ENCODE results near the gene PSMA5. TPM values are rescaled to one million over a fixed set of nuclear protein-coding genes. Genes with fewer than 3 reads are reported as not detected.
A peak's percentile ranks its signal among the peaks of the same experiment; 100 is the strongest.

PSMA5 gene
- total and polyA plus RNA-seq, 2 of the 13 experiments (the other 11 are each of a cell fraction or from before 2014, with no cell fraction given), result 140 to 169 TPM

GRCh38 chr1:109392788-109393616, 33.2 kb downstream of the PSMA5 start (continued):
- TF ChIP-seq SRF (IDR thresholded peaks at IDR 0.05; ENCODE audit: low read depth, low read length) (0 out of 2 replicates have a peak, but pooled peaks have one; percentile 20), ZNF280B (CRISPR knock-in tag; IDR thresholded peaks at IDR 0.05; ENCODE audit: borderline replicate concordance) (no peak), CBX2 (IDR thresholded peaks at IDR 0.05; ENCODE audit: low read depth, low read length) (no peak), CBX2 (CRISPR knock-in tag; IDR thresholded peaks at IDR 0.05; ENCODE audit: low read depth) (no peak), HIVEP1 (CRISPR knock-in tag; IDR thresholded peaks at IDR 0.05) (no peak), ZNF883 (CRISPR knock-in tag; IDR thresholded peaks at IDR 0.05; ENCODE audit: not compliant biosample characterization) (no peak), E2F1 (CRISPR knock-in tag; IDR thresholded peaks at IDR 0.05) (no peak), SAFB2 (CRISPR knock-in tag; IDR thresholded peaks at IDR 0.05; ENCODE audit: borderline replicate concordance, low read depth) (no peak), XBP1 (CRISPR knock-in tag; IDR thresholded peaks at IDR 0.05) (no peak), KDM4B (CRISPR knock-in tag; IDR thresholded peaks at IDR 0.05) (no peak), ZNF329 (CRISPR knock-in tag; IDR thresholded peaks at IDR 0.05; ENCODE audit: low read depth) (no peak), NCOR1 (IDR thresholded peaks at IDR 0.05; ENCODE audit: borderline replicate concordance, low read length) (peak; percentile 69; the same call in 1 of the 2 replicates), ZNF878 (CRISPR knock-in tag; IDR thresholded peaks at IDR 0.05) (peak; percentile 92), ZNF850 (CRISPR knock-in tag; conservative IDR thresholded peaks at IDR 0.05) (no peak), ZNF138 (CRISPR knock-in tag; IDR thresholded peaks at IDR 0.05; ENCODE audit: low read depth) (no peak), ZMAT5 (CRISPR knock-in tag; IDR thresholded peaks at IDR 0.05; ENCODE audit: borderline replicate concordance, low read depth) (no peak), FUBP1 (CRISPR knock-in tag; IDR thresholded peaks at IDR 0.05; ENCODE audit: borderline replicate concordance) (no peak; the same call in 1 of the 2 replicates), ZNF350 (CRISPR knock-in tag; IDR thresholded peaks at IDR 0.05; ENCODE audit: borderline replicate concordance, low read depth) (peak; percentile 87), ZNF563 (CRISPR knock-in tag; IDR thresholded peaks at IDR 0.05) (no peak)
